OCI-LY7 (cell line): ENCODE data around the gene APLP1. TPM values are rescaled to one million over a fixed set of nuclear protein-coding genes. Genes with fewer than 3 reads are reported as not detected.

ENCODE experiments used
- Bru-seq: library from RNA; stranded (reverse); fragments of 400-500 nt; gene quantifications from one replicate; lab custom pipeline; 2021; lab: Mats Ljungman, UMichigan
- BruChase-seq, 2 experiments: library from RNA; stranded (reverse); fragments of 400-500 nt; gene quantifications; one replicate each; lab custom pipeline; 2021; lab: Mats Ljungman, UMichigan
- BruUV-seq: library from RNA; stranded (reverse); fragments of 400-500 nt; replicated peaks from 2 replicates; lab custom pipeline; 2021; lab: Mats Ljungman, UMichigan
- CTCF ChIA-PET: fragments of 300-600 bp; sonication (Branson Sonifier 250); formaldehyde crosslinking; loops from one replicate; lab custom pipeline; 2022; ENCODE audit warnings: antibody characterized with exemption; ENCODE audit not compliant: unreplicated experiment; lab: Charles Lee
- POLR2A ChIA-PET: fragments of 300-600 bp; sonication (Branson Sonifier 250); formaldehyde crosslinking; loops from one replicate; lab custom pipeline; 2022; ENCODE audit warnings: antibody characterized with exemption; lab: Charles Lee
- DNase-seq: peaks from one replicate; pipeline ENCODE4 v3.0.0-alpha.2; 2015; ENCODE audit warnings: low spot score
- H2AFZ ChIP-seq: fragments of 200-600 bp; sonication (generic), shearing (Covaris generic); 2 replicates; pipeline ENCODE4 v1.6.1; 2014; ENCODE audit warnings: mild to moderate bottlenecking, antibody characterized with exemption, low read length, moderate library complexity
- H3K27ac ChIP-seq: fragments of 200-600 bp; sonication (generic); 2 replicates; pipeline ENCODE4 v1.5.1; 2014; ENCODE audit warnings: mixed run types, low read depth, mild to moderate bottlenecking, moderate library complexity, low read length, inconsistent platforms; ENCODE audit not compliant: poor library complexity, severe bottlenecking
- H3K36me3 ChIP-seq: fragments of 200-600 bp; sonication (generic); 2 replicates; pipeline ENCODE4 v1.6.1; 2014; ENCODE audit warnings: mild to moderate bottlenecking, antibody characterized with exemption, low read length, moderate library complexity, mixed read lengths; ENCODE audit not compliant: insufficient read depth
- H3K4me1 ChIP-seq: fragments of 200-600 bp; sonication (generic); 2 replicates; pipeline ENCODE4 v1.5.1; 2014; ENCODE audit warnings: mild to moderate bottlenecking, low read length; ENCODE audit not compliant: insufficient read depth, poor library complexity, severe bottlenecking
- H3K4me2 ChIP-seq: fragments of 200-600 bp; sonication (generic); 2 replicates; pipeline ENCODE4 v1.6.1; 2014; ENCODE audit warnings: mild to moderate bottlenecking, low read length
- H3K4me3 ChIP-seq: fragments of 200-600 bp; sonication (generic); 2 replicates; pipeline ENCODE4 v1.5.1; 2014; ENCODE audit warnings: mild to moderate bottlenecking, low read depth, low read length; ENCODE audit not compliant: poor library complexity, severe bottlenecking
- H3K79me2 ChIP-seq: fragments of 200-600 bp; sonication (generic); 2 replicates; pipeline ENCODE4 v1.6.1; 2016; ENCODE audit warnings: low read depth, mild to moderate bottlenecking, low read length, moderate library complexity, mixed read lengths; ENCODE audit not compliant: insufficient read depth
- H3K9me2 ChIP-seq: fragments of 200-600 bp; sonication (generic); 2 replicates; pipeline ENCODE4 v1.6.1; 2016; ENCODE audit warnings: mild to moderate bottlenecking, low read length, mixed read lengths; ENCODE audit not compliant: insufficient read depth
- H3K9me3 ChIP-seq: fragments of 200-600 bp; sonication (generic); 2 replicates; pipeline ENCODE4 v1.6.1; 2014; ENCODE audit warnings: mild to moderate bottlenecking, mixed run types, low read length, mixed read lengths
- H4K20me1 ChIP-seq: fragments of 200-600 bp; sonication (generic); 2 replicates; pipeline ENCODE4 v1.6.1; 2014; ENCODE audit warnings: mild to moderate bottlenecking, antibody characterized with exemption, low read length, moderate library complexity, mixed read lengths; ENCODE audit not compliant: insufficient read depth
- EZH2phosphoT487 ChIP-seq: fragments of 200-600 bp; sonication (generic); IDR thresholded peaks from 2 replicates; pipeline ENCODE4 v1.6.1; 2018; ENCODE audit warnings: low read depth, borderline replicate concordance, mild to moderate bottlenecking, mixed run types, antibody characterized with exemption, low read length, moderate library complexity, mixed read lengths
- intact Hi-C: fragments of 100-400 bp; cut with micrococcal nuclease; formaldehyde crosslinking; loops from one replicate; pipeline ENCODE4 v1.10.0; 2022; ENCODE audit not compliant: unreplicated experiment
- long read RNA-seq: library from polyadenylated mRNA; stranded (forward); transcript quantifications from one replicate; pipeline ENCODE4 v2.0.0, GENCODE V29; 2022
- total RNA-seq, 2 experiments: library from RNA; depleted of rRNA in 1 of 2; stranded (reverse); fragments of >200 nt in 1 of 2; shearing (Covaris generic) in 1 of 2; gene quantifications; 2 replicates each; pipeline ENCODE4 v1.2.3, GENCODE V29; 2014 to 2022
- TF ChIP-seq, protein P1 (sequence below): fragments of 200-600 bp; sonication (generic); conservative IDR thresholded peaks from 2 replicates; pipeline ENCODE4 v1.5.1; 2014; ENCODE audit warnings: mild to moderate bottlenecking, antibody characterized with exemption, low read length, moderate library complexity, mixed read lengths

Gene APLP1
- 0.13 TPM in 1 of 2 replicates, not detected in the other for total RNA-seq (2014; rRNA removed; shearing (Covaris generic))
- 0.70 and 1.2 TPM in 2 replicates for total RNA-seq (2022)
- percentile 21 among the genes with signal in this experiment for Bru-seq, nascent RNA
- percentile 12 among the genes with signal in this experiment for BruChase-seq, experiment 1, labeled RNA remaining after a 6-hour chase
- BruChase-seq, experiment 2, labeled RNA remaining after a 2-hour chase: percentile 17 among the genes with signal in this experiment
- long read RNA-seq, partial matches to known transcripts: 0 of 2 reads
- long read RNA-seq, other reads (novel, unspliced or antisense): 2 of 2 reads

DNA sequence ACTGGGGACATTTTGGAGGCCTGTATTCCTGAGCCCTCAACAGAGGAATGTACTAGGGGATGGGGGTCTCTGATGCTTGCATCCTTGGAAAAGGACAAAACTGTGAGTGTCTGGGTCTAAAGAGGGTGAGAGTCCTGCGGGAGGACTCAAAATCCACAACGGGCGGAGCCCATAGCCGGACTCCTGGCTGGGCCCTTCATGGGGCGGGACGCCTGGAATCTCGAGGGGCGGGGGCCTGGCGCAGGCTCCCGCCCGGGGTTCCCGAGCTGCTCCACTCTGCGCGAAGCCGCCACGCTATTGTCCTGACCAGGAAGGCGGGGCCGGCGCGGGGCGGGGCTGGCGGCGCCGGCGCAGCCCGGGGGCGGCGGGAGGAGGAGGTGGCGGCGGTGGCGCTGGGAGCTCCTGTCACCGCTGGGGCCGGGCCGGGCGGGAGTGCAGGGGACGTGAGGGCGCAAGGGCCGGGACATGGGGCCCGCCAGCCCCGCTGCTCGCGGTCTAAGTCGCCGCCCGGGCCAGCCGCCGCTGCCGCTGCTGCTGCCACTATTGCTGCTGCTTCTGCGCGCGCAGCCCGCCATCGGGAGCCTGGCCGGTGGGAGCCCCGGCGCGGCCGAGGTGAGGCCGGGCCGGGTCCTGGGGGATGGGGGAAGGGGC is at the start of gene APLP1:
APLP1 (plus strand) TSS at position 403 of the 651 bp plus-strand sequence; CDS start at position 466, 63 bp downstream.
- Histone ChIP-seq H3K27ac (no peak within 1 kb of the TSS), H3K79me2 (no peaks in the 10 kb centered on the region), H3K36me3 (no peaks in the 10 kb centered on the region), H3K9me3 (no peaks in the 10 kb centered on the region), H3K4me2 (peak within 1 kb of the TSS; percentile 83), H2AFZ (no peak within 1 kb of the TSS), H3K9me2 (no peaks in the 10 kb centered on the region), H4K20me1 (no peaks in the 10 kb centered on the region), H3K4me3 (peak within 1 kb of the TSS; percentile 65), H3K4me1 (peaks cover 17% of the 10 kb centered on the region)
- intact Hi-C loops: no loop called here
- peak; percentile 22 for DNase-seq
- no TSS peak for BruUV-seq
- ChIA-PET POLR2A (no interaction called here), CTCF (no interaction called here)
- TF ChIP-seq EZH2phosphoT487: no peak
- TF ChIP-seq, protein P1, sequence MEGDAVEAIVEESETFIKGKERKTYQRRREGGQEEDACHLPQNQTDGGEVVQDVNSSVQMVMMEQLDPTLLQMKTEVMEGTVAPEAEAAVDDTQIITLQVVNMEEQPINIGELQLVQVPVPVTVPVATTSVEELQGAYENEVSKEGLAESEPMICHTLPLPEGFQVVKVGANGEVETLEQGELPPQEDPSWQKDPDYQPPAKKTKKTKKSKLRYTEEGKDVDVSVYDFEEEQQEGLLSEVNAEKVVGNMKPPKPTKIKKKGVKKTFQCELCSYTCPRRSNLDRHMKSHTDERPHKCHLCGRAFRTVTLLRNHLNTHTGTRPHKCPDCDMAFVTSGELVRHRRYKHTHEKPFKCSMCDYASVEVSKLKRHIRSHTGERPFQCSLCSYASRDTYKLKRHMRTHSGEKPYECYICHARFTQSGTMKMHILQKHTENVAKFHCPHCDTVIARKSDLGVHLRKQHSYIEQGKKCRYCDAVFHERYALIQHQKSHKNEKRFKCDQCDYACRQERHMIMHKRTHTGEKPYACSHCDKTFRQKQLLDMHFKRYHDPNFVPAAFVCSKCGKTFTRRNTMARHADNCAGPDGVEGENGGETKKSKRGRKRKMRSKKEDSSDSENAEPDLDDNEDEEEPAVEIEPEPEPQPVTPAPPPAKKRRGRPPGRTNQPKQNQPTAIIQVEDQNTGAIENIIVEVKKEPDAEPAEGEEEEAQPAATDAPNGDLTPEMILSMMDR: no peak

DNA sequence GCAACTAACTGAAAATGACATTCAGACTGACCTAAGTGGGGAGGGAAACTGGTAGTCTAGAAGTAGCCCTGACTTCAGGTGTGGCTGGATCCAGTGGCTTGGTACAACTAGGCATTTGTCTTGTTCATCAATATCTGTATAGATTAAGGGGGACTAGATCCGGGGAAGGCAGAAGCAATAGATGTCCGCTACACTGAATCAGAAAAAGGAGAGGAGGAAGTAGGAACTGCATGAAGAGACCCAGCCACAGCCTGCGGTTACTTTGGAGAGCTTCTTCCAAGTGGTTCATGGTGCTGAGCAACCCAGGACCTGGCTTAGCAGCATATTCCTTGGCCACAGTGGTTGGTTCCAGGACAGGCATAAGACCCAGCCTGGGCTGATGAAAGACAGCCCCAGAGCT is 45.8 kb upstream of the APLP1 start:
- ChIA-PET CTCF (no interaction called here), POLR2A (no interaction called here)
- BruUV-seq: no TSS peak
- Histone ChIP-seq H3K4me1 (no peaks in the 10 kb centered on the region), H3K36me3 (no peaks in the 10 kb centered on the region), H2AFZ (no peak overlapping the region), H3K27ac (no peak overlapping the region), H3K79me2 (no peaks in the 10 kb centered on the region), H4K20me1 (no peaks in the 10 kb centered on the region), H3K9me3 (no peaks in the 10 kb centered on the region), H3K9me2 (no peaks in the 10 kb centered on the region), H3K4me2 (no peak overlapping the region), H3K4me3 (no peak overlapping the region)
- DNase-seq: no peak
- intact Hi-C loops: no loop called here
- TF ChIP-seq, protein P1: no peak
- TF ChIP-seq EZH2phosphoT487: no peak

DNA sequence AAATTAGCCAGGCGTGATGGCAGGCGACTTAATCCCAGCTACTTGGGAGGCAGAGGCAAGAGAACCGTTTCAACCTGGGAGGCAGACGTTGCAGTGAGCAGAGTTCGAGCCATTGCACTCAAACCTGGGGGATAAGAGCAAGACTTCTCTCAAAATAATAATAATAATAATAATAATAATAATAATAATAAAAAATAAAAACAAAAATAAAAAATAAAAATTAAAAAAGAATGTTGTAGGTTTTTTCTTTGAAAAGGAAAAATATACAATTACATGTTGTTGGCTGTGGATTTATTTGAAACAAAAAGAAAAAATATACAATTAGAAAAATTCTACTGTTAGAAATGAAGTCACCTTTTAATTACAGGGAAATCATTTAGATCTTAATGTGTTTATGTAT is 44.2 kb upstream of the APLP1 start:
- Histone ChIP-seq H3K9me2 (no peaks in the 10 kb centered on the region), H2AFZ (no peak overlapping the region), H3K9me3 (no peaks in the 10 kb centered on the region), H3K4me3 (no peak overlapping the region), H3K4me2 (no peak overlapping the region), H4K20me1 (no peaks in the 10 kb centered on the region), H3K36me3 (no peaks in the 10 kb centered on the region), H3K4me1 (no peaks in the 10 kb centered on the region), H3K79me2 (no peaks in the 10 kb centered on the region), H3K27ac (no peak overlapping the region)
- POLR2A ChIA-PET: no interaction called here
- no peak for DNase-seq
- no peak for TF ChIP-seq EZH2phosphoT487
- TF ChIP-seq, protein P1: no peak
- intact Hi-C loops: no loop called here
- no TSS peak for BruUV-seq
- CTCF ChIA-PET: no interaction called here
